ENCODE data around the gene ARHGEF12. TPM values are rescaled to one million over a fixed set of nuclear protein-coding genes. Genes with fewer than 3 reads are reported as not detected.

ARHGEF12 gene
- total RNA-seq, 1 experiment from 2014 or later, result 27.3 TPM

DNA sequence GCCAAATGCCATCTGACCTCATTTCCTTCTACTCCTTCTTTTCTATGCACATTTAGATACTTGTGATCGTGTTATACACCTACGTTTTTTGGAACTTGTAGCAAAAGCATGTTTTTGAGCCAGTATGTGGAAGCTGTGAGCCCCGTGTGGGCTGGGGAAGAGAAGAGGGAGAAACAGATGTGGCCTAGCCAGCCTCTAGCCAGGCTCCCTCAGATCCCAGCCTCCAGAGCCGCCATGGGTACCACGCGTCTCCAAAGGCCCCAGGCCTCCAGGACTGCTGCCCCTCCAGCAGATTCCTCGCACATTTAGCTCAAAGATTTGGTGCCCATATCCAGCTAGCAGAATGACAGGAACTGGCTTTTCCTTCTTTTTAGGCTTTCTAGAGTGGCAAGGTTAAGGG lies 28.1 kb upstream of the ARHGEF12 start:
- DNase-seq (ENCODE audit: low read depth, low spot score), result no peak
- in situ Hi-C loops (cut with HindIII; ENCODE audit: low pct_unique_long_range_greater_than_20kb, low sequenced_read_pairs), result no loop called here

DNA sequence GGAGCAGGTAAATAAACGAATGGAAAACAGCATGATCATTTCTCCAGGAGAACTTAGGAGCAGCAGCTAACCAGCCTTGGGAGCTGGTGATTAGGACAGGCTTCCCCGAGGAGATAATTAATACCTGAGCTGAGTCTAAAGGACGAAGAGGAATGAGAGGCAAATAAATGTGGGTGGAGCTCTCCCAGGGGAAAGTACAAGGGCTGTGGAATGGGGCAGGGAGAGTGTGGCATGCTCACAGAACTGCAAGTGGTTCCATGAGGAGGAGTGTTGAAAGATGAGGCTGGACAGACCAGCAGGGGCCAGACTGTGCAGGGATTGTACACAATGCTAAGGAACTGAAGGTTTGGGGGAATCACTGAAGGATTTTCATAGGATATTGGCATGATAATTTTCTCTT lies 25.3 kb upstream of the ARHGEF12 start:
- in situ Hi-C loops (cut with HindIII; ENCODE audit: low pct_unique_long_range_greater_than_20kb, low sequenced_read_pairs), result no loop called here
- DNase-seq (ENCODE audit: low read depth, low spot score), result no peak

DNA sequence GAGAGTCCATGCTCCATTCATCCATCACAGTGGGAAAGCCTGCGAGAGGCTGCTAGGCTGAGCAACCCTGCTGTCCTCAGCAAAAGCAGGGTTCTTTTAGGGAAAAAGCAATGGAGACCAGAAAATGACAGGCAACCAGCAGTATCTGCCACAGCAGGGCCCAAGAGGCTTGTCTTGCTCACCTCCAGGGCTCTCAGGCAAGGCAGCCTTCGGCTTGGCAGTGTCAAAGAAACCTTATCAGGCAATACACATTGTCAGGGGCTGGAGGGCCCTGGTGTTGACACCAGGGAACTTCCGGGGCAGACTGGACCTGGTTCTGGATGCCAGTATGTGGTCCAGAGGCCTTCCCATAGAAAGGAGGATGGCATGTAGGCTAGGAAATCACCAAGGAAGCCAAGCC lies 21.4 kb upstream of the ARHGEF12 start:
- no peak for DNase-seq (ENCODE audit: low read depth, low spot score)
- in situ Hi-C loops (cut with HindIII; ENCODE audit: low pct_unique_long_range_greater_than_20kb, low sequenced_read_pairs), result no loop called here

DNA sequence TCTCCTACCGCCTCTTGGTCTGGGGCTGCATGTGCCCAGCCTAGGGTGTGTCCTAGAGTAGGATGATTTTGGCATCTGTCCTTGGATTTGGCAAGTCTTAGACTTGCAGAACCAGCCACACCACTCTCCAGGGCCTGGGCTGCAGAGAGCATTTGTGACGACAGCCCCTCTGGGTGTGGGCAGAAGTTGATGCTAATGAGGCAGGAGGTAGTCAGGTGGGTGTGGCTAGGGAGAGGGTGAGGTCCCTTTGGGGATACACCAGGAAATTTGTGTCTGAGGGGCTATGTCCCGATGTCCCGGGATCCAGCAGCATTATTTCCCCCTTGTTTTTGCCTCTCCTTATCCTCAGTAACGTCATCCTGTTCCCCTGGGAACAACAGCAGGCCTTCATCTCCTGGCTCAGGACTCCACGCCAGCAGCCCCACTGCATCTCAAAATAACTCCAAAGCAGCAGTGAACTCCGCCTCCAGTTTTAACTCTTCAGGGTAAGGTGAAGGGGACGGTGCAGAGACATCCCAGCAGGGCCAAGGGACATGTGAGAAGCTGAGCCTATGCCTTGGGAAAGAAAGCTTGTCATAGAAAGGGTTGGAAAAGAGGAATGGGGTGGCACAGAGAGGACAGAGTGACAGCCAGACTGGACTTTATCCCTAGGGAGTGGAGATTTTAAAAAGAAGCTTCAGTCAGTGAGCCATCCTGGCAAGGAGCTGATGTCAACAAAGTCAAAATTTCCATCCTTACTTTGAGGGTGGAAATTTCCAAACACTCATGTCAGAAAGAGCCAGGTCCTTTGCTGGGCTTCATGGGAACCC lies 19.1 kb upstream of the ARHGEF12 start:
- in situ Hi-C loops (cut with HindIII; ENCODE audit: low pct_unique_long_range_greater_than_20kb, low sequenced_read_pairs), result no loop called here

DNA sequence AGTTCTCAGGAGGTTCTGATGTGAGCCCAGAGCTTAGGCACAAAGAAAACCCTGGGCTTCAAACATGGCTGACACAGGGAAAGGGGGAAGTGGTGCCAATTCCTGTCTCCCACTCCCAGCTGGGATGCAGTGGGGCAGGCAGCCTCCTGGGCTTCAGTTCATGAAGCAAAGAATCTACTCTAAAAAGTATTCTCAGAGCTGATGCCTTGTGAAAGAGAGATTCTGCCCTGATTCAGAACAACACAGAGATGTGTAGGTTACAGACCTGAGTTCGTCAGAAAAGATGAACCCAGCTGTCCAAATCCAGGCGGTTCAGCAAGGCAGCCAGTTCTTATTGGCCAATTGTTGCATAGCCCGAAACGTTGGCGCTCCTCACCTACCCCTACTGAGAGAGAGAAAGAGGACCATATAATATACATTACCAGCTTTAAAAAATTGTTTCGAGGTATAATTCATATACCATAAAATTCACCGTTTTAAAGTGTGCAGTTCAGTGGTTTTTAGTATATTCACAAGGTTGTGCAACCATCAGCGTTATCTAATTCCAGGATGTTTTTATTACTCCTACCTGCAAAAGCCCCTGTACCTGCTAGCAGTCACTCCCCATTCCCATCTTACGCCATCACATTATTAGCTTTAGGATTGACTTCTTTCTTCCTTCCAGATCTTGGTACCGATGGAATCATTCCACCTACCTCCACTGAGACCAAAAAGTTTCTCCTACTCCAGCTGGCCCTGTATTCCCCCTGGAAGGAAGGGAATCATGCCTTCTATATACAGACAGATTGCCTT lies 18.3 kb upstream of the ARHGEF12 start:
- in situ Hi-C loops (cut with HindIII; ENCODE audit: low pct_unique_long_range_greater_than_20kb, low sequenced_read_pairs), result no loop called here

More for the DNA sequence above, 19.1 kb upstream of the ARHGEF12 start:
- no peak for DNase-seq (ENCODE audit: low read depth, low spot score)

DNA sequence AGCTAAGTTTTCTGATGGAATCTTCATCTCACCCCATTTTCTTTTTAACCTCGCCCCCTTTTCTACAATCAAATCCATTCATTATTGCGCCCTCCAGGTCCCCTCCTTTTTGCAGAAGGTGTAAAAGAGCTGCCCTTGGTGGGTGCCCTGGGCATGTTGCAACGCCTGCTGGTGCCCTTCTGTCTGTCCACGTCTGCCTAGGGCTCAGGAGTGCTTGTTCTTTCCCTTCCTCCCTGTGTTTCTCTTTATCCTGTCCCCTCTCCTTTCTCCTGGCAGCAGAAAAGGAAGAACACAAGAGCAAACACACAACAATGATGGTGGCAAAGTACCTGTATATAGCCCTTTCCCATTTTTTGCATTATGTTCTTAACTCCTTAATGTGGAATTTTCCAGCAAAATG lies 17.3 kb upstream of the ARHGEF12 start:
- DNase-seq (ENCODE audit: low read depth, low spot score), result no peak
- in situ Hi-C loops (cut with HindIII; ENCODE audit: low pct_unique_long_range_greater_than_20kb, low sequenced_read_pairs), result no loop called here

More for the DNA sequence above, 18.3 kb upstream of the ARHGEF12 start:
- no peak for DNase-seq (ENCODE audit: low read depth, low spot score)

DNA sequence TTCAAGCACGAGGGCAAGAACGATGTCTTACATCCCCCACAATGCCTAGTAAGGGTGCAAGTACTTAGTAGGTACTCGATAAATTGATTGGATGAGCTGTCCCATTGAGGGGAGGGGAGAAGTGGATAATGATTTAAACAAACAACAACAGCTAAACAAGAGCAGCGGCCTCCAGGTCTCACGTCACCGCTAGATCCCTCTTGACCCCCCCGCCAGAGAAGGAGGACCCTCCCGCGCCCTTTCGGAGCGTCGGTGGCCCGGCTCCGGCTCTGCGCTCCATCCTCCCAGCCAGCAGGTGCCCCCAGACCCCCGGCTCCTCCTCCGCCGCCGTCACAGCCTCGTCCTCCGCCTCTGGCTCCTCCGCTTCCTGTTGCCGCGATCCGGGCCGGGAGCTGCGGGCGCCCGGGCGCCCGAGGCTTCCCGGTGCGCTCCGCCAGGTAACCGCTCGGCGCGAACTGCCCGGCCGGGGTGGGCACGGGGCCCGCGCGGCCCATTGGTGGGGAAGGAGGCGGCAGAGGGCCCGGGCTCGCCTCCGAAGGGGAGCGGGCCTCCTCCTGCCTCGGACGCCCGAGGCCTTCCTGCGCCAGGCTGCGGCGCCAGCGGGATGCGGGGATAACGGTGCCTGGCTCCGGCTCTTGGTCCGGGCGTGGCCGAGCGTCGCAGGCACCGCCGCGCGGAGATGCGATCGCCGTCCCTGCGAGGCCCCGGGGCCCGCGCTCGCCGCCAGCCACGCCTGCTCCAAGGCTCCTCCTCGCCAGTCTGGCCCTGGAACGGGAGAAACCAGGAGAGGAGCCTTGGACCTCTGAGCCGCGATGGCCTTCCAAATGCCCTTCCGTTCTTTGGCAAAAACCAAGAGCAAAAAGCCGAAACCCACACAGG lies 11.0 kb upstream of the ARHGEF12 start, which contains the start of gene TLCD5:
Gene TLCD5, plus strand, starts transcription at position 368 of the 879 bp plus-strand sequence. CDS start 2,143 bp downstream, outside the sequence.
- DNase-seq (ENCODE audit: low read depth, low spot score), result peak; percentile 62
- in situ Hi-C loops (cut with HindIII; ENCODE audit: low pct_unique_long_range_greater_than_20kb, low sequenced_read_pairs), result no loop called here

DNA sequence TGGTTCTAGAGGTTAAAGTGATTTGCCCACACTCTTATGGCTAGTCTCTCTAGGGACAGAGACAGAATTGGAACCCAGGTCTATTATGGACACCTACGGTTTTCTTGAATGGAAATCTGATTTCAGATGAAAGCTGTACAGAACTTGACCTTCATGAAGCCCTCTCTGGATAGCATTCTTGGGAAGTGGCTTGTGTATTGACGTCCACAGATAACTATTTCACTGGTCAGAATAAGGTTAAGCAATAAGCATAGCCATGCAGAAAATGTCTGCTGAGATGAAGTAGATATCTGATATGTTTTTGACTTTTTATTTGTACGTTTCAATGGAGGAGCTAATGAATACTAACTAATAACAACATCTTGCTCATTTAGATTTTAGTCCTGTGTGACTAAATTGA lies 10.0 kb upstream of the ARHGEF12 start:
- peak; percentile 19 for DNase-seq (ENCODE audit: low read depth, low spot score)
- in situ Hi-C loops (cut with HindIII; ENCODE audit: low pct_unique_long_range_greater_than_20kb, low sequenced_read_pairs), result no loop called here

DNA sequence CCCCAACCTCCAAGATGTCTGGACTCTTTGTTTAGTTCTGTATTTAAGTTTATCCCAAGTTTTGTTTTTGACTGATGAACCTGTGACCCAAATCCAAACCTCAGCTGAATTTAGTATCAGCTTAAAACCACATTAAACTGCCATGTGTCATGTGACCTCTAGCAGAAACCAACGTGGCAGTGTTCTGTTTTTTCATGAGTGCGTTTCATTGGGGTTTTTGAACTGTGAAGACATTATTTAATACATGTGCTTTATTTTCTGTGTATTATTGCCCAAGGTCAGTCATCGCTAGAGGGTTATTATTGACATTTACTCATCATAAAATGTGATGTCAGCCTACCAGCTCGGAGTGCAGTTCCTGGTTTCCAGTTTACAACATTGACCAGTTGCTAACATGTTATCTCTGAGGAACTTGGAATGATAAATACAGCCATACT lies 9.3 kb upstream of the ARHGEF12 start:
- DNase-seq (ENCODE audit: low read depth, low spot score), result peak; percentile 37
- in situ Hi-C loops (cut with HindIII; ENCODE audit: low pct_unique_long_range_greater_than_20kb, low sequenced_read_pairs), result no loop called here

DNA sequence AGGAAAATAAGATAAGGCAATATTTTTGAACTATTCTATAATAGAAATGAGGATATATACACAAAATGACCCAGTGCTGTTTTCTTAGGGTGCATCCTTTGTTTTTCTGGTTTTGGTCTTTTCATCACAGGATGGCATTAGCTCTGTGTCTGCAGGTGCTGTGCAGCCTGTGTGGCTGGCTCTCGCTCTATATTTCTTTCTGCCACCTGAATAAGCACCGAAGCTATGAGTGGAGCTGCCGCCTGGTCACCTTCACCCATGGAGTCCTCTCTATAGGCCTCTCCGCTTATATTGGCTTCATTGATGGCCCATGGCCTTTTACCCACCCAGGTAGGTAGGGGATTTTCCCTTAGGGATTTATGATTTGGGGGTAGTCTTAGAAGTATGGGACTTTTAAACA lies 8.9 kb upstream of the ARHGEF12 start:
- in situ Hi-C loops (cut with HindIII; ENCODE audit: low pct_unique_long_range_greater_than_20kb, low sequenced_read_pairs), result no loop called here
- DNase-seq (ENCODE audit: low read depth, low spot score), result no peak

DNA sequence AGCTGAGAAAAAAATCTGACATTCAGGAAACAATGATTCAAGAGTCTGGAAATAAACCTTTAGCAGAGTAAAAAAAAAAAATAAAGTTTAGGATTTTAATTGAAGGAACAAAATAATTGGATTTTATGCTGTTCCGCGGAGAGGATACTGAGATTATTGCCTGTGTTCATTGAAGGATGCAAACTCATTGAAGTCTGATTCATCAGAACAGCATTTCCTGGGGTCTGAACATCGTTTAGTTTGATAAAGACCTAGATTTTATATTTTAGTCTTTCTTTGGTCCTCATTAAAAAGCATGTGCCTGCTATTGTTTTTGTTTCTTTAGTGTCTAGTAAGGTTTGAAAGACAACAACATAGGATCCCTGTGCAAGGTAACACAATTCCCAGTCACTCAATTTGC lies 6.7 kb upstream of the ARHGEF12 start:
- in situ Hi-C loops (cut with HindIII; ENCODE audit: low pct_unique_long_range_greater_than_20kb, low sequenced_read_pairs), result no loop called here
- no peak for DNase-seq (ENCODE audit: low read depth, low spot score)

DNA sequence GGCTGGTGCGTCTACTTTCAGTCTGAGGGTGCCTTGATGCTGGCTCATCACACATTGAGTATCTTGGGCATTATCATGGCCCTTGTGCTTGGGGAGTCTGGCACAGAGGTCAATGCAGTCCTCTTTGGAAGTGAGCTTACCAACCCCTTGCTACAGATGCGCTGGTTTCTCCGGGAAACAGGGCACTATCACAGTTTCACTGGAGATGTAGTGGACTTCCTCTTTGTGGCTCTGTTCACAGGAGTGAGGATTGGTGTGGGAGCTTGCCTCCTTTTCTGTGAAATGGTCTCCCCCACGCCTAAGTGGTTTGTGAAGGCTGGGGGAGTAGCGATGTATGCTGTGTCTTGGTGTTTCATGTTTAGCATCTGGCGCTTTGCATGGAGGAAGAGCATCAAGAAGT lies 6.2 kb upstream of the ARHGEF12 start:
- in situ Hi-C loops (cut with HindIII; ENCODE audit: low pct_unique_long_range_greater_than_20kb, low sequenced_read_pairs), result no loop called here

DNA sequence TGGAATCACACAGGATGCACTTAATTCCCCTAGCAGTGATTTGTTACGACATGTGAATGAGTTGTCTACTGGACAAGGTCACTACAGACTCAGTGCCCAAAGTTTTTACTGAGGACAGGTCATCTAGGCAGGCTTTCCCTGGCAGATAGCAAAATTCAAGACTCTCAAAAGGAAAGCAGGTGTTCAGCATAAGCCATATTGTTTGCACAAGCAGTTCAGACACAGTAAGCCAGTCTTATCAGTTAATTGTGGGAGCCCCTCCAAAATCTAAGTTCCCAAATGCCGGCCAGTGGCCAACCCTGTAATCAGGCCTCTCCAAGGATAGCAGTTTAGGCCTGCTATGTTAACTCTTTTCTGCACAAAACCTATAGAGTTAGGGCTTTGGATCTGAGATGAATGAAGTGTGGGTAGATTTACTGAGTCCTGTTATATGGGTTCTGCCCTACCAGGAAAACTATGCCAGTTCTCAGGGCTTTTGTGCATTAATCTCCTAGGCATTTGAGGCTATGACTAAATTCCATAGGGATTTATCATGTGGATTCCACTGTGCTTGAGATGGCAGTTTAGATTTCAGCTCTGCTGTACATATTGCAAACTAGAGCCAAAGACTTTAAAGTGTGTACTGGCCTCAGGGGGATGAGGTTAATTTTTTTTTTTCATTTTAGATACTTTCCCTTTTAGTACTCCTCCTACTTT lies 4.8 kb upstream of the ARHGEF12 start:
- DNase-seq (ENCODE audit: low read depth, low spot score), result peak; percentile 69
- in situ Hi-C loops (cut with HindIII; ENCODE audit: low pct_unique_long_range_greater_than_20kb, low sequenced_read_pairs), result no loop called here

More for the DNA sequence above, 6.2 kb upstream of the ARHGEF12 start:
- DNase-seq (ENCODE audit: low read depth, low spot score), result no peak

DNA sequence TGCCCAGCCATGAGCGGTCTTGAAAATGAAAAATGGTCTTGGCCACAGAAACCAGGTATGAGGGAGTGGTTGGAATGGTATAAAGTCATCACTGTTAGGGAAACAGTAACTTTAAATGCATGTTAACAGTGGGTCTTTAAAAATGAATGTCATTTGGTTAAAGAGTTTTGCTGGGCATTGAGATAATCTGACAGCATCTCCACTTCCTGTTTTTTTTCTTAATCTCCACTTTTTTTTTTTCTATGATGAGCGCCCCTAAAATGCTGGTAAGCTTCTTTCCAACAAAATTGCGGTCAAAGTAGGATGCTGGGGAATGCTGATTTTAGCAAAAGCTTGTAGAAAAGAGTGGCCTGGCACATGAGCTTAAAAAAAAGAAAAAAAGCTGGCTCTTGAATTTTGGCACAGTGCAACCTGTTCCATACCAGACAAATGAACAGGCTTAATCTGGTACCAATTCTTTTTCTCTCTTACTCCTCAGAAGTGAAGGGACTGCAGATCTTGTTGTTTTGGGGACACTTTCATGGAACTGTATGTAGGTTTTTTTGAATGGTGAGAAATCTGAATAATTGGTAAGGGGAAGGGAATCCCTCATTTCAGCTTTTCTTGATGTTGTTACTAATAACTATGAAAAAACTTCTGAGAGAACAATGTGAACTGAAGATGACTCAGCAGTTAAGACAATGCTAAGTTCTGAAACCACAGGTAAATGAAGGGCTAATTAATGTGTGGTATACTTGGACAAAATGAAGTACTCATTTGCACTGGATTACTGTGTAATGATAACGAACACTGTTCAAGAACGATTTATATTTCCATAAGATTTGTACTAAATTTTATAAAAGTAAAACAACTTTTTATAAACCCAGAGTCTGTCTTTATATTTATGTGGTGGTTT lies 3.1 kb upstream of the ARHGEF12 start:
- DNase-seq (ENCODE audit: low read depth, low spot score), result no peak
- in situ Hi-C loops (cut with HindIII; ENCODE audit: low pct_unique_long_range_greater_than_20kb, low sequenced_read_pairs), result no loop called here

DNA sequence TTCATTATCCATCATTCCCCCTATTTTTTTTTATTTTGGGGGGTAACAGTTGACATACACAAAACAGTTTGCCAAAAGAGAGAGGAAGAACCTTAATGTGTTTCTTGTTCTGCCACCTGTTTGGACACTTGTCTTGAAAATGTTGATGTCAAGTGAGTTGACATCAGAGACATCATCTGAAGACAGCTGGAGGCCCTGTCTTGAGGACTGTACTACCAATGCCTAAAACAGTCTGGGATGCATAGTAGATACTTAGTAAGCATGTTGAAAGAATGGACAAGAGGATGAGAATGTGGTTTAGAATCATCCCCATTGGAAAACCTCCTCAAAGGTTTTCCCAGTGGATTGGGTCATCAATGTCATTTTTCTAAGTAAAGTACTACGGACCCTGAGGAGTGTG lies 2.4 kb upstream of the ARHGEF12 start:
- no peak for DNase-seq (ENCODE audit: low read depth, low spot score)
- in situ Hi-C loops (cut with HindIII; ENCODE audit: low pct_unique_long_range_greater_than_20kb, low sequenced_read_pairs), result no loop called here

DNA sequence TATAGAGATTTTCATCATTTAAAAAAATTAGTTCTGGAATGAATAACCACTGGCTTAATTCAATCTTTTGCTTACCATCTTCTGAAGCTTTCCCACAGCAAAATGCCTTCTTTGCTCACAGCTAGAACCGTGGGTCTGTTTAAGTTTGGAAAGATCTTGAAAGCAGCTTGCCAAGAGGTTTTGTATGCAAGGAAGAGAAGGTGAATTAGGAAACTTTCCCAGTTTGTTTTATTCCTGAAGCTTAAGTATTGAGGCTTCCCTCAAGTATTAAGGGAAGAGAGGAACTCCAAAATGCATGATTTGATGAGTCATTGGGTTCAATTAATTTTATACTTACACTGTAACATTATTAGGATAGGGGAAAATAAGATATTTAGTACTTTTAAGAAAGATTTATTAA lies 1.9 kb upstream of the ARHGEF12 start:
- DNase-seq (ENCODE audit: low read depth, low spot score), result no peak
- in situ Hi-C loops (cut with HindIII; ENCODE audit: low pct_unique_long_range_greater_than_20kb, low sequenced_read_pairs), result no loop called here

Measured in SK-MEL-5 (cell line).